GM20000 (cell line): ENCODE data around the gene WEE1.

Source experiments
- DNase-seq: peaks from one replicate; pipeline ENCODE4 v3.0.0; 2012; ENCODE audit warnings: low spot score
- TF ChIP-seq, protein P1 (sequence below): IDR thresholded peaks from 2 replicates; pipeline ENCODE4 v1.5.1; 2012; ENCODE audit warnings: mild to moderate bottlenecking, control low read depth; ENCODE audit errors: extremely low read depth, missing control alignments

The WEE1 gene

DNA sequence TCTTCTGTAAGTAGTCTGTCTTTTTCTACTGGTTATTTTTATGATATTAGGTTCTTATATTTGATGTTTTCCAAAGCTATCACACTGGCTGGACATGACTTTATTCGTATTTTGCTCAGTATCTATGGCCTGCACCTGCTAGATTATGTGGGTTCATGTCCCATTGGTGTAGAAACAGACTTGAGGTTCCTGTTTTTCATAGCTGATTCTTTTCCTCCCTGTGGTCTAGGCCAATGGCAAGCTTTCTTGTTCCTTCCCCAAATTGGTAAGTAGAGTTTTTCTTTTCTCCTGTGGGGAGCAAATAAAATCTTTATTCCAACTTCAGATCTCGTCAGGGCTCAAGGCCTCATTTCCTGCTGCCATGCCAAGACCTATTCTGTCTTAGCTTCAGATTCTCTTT lies 60.2 kb downstream of the WEE1 start:
- DNase-seq, result no peak
- TF ChIP-seq, protein P1, sequence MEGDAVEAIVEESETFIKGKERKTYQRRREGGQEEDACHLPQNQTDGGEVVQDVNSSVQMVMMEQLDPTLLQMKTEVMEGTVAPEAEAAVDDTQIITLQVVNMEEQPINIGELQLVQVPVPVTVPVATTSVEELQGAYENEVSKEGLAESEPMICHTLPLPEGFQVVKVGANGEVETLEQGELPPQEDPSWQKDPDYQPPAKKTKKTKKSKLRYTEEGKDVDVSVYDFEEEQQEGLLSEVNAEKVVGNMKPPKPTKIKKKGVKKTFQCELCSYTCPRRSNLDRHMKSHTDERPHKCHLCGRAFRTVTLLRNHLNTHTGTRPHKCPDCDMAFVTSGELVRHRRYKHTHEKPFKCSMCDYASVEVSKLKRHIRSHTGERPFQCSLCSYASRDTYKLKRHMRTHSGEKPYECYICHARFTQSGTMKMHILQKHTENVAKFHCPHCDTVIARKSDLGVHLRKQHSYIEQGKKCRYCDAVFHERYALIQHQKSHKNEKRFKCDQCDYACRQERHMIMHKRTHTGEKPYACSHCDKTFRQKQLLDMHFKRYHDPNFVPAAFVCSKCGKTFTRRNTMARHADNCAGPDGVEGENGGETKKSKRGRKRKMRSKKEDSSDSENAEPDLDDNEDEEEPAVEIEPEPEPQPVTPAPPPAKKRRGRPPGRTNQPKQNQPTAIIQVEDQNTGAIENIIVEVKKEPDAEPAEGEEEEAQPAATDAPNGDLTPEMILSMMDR, result no peak

DNA sequence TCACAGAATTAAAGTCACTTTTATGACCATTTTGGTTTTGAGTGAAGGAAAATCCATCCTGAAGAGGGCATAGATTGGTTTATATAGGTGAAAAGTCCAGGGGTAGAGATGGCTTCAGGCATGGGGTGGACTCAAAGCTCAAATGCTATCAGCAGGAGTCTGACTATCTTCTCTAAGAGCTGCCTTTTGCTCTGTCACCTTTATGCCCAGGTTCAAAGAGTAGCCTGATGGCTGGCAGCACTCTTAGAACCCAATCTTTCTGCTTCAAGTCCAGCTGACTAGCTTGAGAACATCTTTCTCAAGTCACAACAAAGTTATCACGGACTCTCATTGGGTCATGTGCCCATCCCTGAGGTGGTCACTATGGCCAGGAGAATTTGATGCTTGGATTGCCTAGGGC lies 63.2 kb downstream of the WEE1 start:
- TF ChIP-seq, protein P1, result no peak
- DNase-seq, result no peak

DNA sequence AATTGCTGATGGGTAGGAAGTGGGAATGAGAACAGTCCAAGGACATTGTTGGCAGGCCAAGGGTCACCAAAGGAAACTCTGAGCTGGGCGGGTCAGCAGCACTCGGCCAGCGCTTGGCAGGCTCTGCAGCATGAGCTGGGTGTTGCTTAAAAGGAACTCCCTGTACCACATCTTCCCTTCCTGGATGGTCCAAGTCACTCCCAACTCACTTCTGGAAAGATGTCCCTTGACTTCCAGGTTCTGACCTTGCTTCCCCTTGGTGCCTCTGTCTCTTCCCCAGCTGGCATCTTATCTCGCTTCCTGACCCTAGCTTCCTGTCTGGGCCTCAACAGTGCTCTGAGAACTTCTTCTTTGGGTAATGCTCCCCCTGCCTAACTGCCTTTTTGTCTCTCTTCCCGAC lies 65.6 kb downstream of the WEE1 start:
- DNase-seq, result no peak
- TF ChIP-seq, protein P1, result no peak
